ENCODE data around the gene MDFI. TPM values are rescaled to one million over a fixed set of nuclear protein-coding genes. Genes with fewer than 3 reads are reported as not detected.

Gene MDFI
- polyA plus RNA-seq, 3 donors = 30.6 to 65.1 (median 43.2) TPM

GRCh38 chr6:41655646-41656001 lies 17.4 kb downstream of the MDFI start:
- DNase-seq (ENCODE audit: extremely low read depth in 1 of 11, low read depth in 9 of 11, low spot score in 4 of 11) = no peak

GRCh38 chr6:41656002-41656691 lies 17.9 kb downstream of the MDFI start:
- DNase-seq (ENCODE audit: extremely low read depth in 1 of 11, low read depth in 9 of 11, low spot score in 4 of 11) = no peak

GRCh38 chr6:41657131-41658094 lies 19.1 kb downstream of the MDFI start:
- no peak for DNase-seq (ENCODE audit: extremely low read depth in 1 of 11, low read depth in 9 of 11, low spot score in 4 of 11)

DNA sequence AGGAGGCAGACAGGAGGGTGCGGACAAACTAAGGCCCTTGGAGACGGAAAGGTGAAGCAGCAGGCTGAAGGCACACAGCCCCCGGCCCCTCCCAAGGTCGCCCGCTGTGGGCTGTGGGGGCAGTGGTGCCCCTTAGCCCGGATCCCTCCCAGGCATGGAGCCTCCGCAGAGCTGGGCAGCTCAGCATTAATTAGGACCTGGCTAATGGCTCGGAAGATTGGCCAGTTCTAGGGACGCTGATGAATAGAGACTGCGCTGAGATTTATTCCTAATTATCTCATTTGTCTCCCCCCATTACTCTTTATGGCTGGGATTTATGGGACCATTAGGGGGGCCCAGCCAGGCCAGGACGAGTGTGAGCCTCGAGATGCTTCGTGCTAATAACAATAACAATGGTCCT lies 20.4 kb downstream of the MDFI start:
- no peak for DNase-seq (ENCODE audit: extremely low read depth in 1 of 11, low read depth in 9 of 11, low spot score in 4 of 11)

DNA sequence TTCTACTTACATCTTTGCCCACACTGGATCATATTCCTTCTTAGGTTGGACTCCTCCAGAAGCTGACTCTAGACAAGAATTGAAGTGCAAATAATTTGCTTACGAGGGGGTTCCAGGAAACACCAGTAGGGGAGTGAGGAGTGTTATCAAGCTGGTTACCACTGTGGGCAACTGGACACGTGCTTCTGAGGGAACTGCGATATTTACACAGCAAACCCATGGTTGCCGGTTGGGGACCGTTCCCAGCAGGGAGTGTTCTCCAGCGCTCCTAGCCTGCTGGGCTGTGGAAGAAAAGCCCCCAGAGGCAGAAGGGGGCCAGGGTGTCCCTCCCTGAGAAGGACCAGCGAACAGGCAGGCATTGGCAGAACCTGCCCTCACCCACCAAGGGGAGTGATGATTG lies 21.7 kb downstream of the MDFI start:
- no peak for DNase-seq (ENCODE audit: extremely low read depth in 1 of 11, low read depth in 9 of 11, low spot score in 4 of 11)

DNA sequence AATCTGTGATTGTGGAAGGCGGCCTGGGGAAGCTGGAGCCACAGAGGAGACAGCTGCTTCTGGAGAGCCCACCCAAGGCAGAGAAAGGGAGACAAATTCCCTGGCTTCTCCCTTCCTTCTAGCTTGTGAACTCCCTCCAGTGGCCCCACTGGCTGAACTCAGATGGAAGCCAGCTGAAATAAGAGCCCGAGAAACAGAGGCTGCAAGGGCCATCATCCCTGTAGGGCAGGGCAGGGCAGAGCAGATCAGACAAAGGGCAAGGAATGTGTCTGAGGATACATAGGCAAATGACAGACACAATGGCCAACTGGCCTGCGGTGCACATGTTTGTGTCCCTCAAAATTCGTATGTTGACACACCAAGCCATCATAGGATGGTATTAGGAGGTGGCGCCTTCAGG lies 25.3 kb downstream of the MDFI start:
- DNase-seq (ENCODE audit: extremely low read depth in 1 of 11, low read depth in 9 of 11, low spot score in 4 of 11) = no peak

DNA sequence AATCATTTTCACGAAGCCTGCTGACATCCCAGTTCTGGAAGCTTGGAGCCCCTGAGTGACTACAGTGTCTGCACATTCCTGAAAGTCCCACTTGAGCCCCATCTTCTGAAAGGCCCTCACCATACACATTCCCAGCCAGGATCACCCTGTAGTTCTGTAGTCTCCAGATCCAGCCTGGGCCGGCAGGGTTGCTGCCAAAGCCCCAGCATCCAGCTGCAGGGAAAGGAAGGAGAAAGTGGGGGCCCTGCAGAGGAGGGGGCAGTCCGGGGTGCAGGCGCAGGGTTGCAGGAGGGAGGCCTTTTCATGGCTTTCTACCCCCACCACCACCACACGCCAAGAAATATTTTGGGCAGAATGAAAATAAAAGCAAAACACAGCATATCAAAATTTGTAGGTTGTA lies 26.0 kb downstream of the MDFI start:
- no peak for DNase-seq (ENCODE audit: extremely low read depth in 1 of 11, low read depth in 9 of 11, low spot score in 4 of 11)

GRCh38 chr6:41667195-41667594 lies 28.9 kb downstream of the MDFI start:
- DNase-seq (ENCODE audit: extremely low read depth in 1 of 11, low read depth in 9 of 11, low spot score in 4 of 11) = no peak

DNA sequence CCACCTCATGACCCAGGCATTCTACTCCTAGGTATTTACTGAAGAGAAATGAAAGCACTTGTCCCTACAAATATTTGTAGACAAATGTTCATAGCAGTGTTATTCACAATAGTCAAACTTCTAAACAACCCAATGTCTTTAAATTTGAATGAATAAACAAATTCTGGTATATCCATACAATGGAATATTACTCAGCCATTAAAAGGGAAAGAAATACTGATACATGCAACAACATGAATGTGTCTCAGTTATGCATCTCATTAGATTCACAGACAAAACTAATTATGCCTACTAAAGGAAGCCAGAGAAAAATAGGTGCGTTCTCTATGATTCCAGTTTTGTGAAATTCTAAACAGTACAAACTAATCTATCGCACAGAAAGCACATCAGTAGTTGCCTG lies 30.7 kb downstream of the MDFI start:
- DNase-seq (ENCODE audit: extremely low read depth in 1 of 11, low read depth in 9 of 11, low spot score in 4 of 11) = no peak

DNA sequence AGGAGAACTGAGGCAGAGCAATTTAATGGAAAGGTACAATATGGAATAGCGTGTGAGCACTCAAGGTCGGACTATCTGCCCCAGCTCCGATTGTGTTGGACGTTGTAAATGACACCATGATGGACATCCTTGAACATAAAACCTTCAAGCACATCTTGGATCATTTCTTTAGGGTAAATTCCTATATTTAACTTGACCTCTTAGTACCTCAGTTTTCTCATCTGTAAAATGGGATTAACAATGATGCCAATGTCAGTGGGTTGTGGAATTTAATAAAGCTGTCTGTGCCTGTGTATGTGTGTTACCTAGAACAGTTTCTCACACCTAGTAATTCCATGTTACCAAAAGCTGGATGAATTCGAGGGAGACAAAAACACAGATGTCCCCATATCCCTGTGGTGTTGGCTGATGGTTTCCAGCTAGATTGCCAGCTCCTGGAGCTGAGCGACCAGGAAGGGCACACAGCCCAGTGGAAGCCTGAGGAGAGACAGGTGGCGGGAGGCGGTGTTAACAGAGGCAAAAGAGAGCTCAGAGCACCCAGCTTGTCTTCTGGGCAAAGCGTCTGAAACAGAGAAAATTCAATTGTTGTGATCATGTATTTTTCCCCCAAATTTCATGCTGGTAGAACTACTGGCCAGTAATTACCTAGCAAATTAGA lies 32.6 kb downstream of the MDFI start:
- DNase-seq (ENCODE audit: extremely low read depth in 1 of 11, low read depth in 9 of 11, low spot score in 4 of 11) = no peak

GRCh38 chr6:41671376-41671775 lies 33.1 kb downstream of the MDFI start:
- DNase-seq (ENCODE audit: extremely low read depth in 1 of 11, low read depth in 9 of 11, low spot score in 4 of 11) = no peak

- DNase-seq (ENCODE audit: extremely low read depth in 1 of 11, low read depth in 9 of 11, low spot score in 4 of 11) = no peak
Observed at GRCh38 chr6:41672016-41672415, 33.7 kb downstream of the MDFI start.

GRCh38 chr6:41672816-41673703 lies 34.8 kb downstream of the MDFI start:
- DNase-seq (ENCODE audit: extremely low read depth in 1 of 11, low read depth in 9 of 11, low spot score in 4 of 11) = no peak

DNA sequence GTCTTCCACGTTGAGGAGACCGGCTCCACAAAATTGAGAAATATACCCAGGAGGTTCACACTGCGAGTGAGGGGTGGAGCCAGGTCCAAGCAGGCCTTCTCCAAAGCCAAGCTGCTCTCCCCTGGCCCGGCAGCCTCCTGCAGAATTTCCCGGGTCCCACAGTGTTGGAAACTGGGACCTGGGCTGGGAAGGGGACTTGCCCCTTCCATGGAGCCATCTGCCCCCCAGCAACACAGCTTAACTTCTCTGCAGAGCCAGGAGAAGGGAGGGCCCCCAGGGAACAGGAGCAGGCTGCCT lies 35.4 kb downstream of the MDFI start:
- no peak for DNase-seq (ENCODE audit: extremely low read depth in 1 of 11, low read depth in 9 of 11, low spot score in 4 of 11)

DNA sequence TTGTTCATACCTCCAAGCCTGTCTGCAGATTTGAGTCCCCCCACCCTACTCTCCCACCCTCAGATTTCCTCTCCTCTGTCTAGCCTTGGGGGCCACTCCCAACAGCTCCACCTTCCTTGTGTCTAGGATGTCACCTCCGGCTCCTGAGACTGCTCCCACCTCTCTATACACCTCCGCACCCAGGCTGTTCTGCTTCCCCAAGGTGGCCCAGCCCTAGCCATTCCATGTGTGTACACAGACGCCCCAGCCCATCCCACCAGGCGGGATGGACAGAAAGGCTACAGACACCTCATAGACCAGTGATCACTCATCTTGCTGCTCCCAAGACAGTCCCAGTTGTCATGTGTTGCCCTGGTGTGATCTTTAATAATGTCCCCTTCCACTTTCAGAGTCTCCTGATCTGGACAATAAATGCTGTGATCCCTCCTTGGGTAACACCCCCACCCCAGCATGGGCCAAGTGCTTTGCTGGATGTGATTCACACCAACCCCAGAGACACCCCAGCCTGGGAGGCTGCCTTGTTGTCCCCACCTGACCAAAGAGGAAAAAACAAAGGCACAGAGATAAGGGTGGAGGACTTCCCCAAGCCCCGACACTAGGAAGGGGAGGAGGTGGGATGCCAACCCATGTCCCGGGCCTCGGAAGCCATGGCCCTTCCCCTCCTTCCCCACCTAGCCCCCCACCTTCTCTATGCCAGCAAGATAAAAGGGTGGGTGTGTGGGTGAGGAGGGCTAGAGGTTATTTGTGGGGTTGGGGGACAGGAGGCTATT lies 36.1 kb downstream of the MDFI start:
- no peak for DNase-seq (ENCODE audit: extremely low read depth in 1 of 11, low read depth in 9 of 11, low spot score in 4 of 11)

GRCh38 chr6:41675176-41675775 lies 37.0 kb downstream of the MDFI start:
- DNase-seq (ENCODE audit: extremely low read depth in 1 of 11, low read depth in 9 of 11, low spot score in 4 of 11) = no peak

- DNase-seq (ENCODE audit: extremely low read depth in 1 of 11, low read depth in 9 of 11, low spot score in 4 of 11) = no peak
Observed at GRCh38 chr6:41675992-41676391, 37.7 kb downstream of the MDFI start.

- no peak for DNase-seq (ENCODE audit: extremely low read depth in 1 of 11, low read depth in 9 of 11, low spot score in 4 of 11)
Observed at GRCh38 chr6:41676431-41676830, 38.2 kb downstream of the MDFI start.

Measured in renal cortex interstitium (tissue), 11 donors.